ENCODE data around the gene ALDH1B1.

The ALDH1B1 gene

DNA sequence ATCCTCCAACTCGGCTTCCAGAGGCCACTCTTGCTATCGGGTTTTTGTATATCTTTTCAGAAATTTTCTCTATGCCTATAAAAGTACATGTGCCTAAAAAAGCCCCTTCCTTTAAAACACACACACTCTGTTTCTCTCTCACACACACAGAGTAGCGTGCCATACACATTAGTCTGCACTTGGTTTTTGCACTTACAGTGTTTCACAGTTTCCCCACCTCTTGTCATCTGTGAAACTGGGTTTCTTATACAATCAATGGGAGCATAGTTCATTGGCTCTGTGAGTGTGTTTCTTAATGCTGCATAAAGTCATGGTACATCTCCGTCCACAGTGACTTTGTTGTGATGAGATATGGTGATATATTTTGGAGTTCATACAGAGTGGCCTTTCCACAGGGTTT, 32.4 kb downstream of the ALDH1B1 start:
- TF ChIP-seq, protein P1, sequence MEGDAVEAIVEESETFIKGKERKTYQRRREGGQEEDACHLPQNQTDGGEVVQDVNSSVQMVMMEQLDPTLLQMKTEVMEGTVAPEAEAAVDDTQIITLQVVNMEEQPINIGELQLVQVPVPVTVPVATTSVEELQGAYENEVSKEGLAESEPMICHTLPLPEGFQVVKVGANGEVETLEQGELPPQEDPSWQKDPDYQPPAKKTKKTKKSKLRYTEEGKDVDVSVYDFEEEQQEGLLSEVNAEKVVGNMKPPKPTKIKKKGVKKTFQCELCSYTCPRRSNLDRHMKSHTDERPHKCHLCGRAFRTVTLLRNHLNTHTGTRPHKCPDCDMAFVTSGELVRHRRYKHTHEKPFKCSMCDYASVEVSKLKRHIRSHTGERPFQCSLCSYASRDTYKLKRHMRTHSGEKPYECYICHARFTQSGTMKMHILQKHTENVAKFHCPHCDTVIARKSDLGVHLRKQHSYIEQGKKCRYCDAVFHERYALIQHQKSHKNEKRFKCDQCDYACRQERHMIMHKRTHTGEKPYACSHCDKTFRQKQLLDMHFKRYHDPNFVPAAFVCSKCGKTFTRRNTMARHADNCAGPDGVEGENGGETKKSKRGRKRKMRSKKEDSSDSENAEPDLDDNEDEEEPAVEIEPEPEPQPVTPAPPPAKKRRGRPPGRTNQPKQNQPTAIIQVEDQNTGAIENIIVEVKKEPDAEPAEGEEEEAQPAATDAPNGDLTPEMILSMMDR (IDR thresholded peaks at IDR 0.05; ENCODE audit: low read depth, low read length), result no peak
- no peak for DNase-seq (ENCODE audit: extremely low read depth, low read depth)

DNA sequence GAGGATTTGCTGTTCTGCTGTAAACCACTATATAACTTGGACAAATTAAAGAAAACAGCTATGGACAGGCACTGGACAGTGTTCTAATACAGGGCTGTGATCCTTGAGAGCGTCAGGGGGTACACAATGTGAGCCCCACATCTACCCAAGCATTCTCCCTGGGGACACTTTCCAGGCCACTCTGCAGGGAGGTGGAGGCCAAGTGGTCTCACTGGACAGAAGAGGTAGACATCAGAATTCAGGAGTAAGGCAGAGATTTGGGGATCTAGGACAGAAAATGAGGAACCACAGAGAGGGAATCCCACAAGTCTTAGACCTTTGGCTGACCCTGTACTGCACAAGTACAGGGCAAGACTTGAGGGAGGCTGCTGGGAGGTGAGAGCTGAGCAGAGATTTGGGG, 35.6 kb downstream of the ALDH1B1 start:
- no peak for DNase-seq (ENCODE audit: extremely low read depth, low read depth)
- TF ChIP-seq, protein P1 (IDR thresholded peaks at IDR 0.05; ENCODE audit: low read depth, low read length), result no peak

DNA sequence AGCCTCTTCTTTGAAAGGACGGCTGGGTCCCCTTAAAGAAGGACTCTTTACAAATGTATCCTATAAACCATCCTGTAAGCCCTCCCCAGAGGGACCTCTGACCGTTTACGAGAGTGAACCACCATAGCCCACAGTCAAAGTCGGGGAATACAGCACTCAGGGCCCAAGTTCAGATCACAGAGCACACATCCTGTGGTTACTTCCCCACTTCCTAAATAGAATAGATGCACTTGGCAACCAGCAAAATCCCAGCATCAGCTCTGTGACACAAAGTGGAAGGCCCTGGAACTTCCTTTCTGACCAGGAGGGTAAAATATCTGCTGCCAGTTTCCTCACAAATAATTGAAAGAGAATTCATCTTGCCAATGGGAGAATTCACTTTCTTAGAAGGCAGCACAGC, 38.6 kb downstream of the ALDH1B1 start:
- DNase-seq (ENCODE audit: extremely low read depth, low read depth), result no peak
- TF ChIP-seq, protein P1 (IDR thresholded peaks at IDR 0.05; ENCODE audit: low read depth, low read length), result no peak

DNA sequence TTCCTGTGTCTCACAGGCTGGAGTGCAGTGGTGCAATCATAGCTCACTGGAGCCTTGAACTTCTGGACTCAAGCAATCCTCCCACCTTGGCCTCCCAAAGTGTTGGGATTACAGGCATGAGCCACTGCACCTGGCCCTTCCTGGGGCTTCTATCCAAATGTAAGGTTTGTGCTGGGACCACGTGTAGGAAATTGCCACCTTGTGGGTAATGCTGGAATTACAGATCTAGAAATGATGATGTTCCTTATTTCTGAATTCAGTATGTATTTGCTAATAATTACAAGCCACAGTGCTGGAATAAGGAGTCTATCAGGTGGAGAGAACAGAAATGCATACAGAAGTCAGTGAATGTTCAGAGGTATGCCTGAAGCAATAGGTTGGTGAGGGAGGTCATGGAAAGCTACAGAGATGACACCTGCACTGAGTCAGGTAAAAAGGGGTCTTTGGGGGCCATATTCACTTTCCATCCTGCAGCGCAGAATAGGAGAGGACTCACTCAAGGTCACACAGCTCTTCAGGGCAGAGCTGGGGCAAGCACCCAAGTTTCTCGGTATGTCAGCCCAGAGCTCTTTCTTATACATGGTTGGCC, 40.5 kb downstream of the ALDH1B1 start:
- TF ChIP-seq, protein P1 (IDR thresholded peaks at IDR 0.05; ENCODE audit: low read depth, low read length), result peak; percentile 58
- DNase-seq (ENCODE audit: extremely low read depth, low read depth), result peak; percentile 11

DNA sequence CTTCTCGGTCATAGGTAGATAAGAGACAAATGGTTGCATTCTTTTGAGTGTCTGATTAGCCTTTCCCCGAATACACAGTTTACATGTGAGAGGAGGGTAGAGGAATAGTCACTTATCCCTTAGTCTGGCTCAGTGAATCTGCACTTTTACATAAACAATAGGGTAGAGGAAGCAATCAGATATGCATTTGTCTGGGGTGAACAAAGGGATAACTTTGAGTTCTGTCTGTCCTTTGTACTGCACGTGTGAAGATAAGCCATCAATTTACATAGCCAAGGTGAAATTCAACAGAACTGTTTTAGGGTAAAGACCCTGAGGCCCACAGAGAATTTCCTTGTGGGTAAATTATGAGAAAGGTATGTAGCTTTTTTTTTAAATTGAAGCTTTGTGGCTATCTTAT, 41.9 kb downstream of the ALDH1B1 start:
- no peak for DNase-seq (ENCODE audit: extremely low read depth, low read depth)
- TF ChIP-seq, protein P1 (IDR thresholded peaks at IDR 0.05; ENCODE audit: low read depth, low read length), result no peak

DNA sequence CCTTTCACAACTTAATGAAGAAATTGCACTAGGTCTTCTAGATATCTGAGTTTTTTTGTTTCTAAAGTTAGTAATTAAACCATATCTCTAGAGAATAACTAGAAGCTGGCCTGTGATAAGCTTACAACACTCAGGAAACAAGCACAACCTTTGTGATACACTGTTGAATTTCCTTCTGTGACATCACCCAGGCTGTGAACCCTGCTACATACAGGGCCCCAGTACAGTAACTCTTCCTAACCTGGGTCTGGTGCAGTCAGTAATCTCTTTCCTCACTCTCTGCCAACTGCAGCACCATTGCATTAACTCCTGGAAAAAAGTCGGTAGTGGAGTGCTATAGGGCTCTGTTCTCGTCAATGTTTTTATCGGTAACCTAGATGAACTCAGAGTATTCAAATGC, 42.4 kb downstream of the ALDH1B1 start:
- DNase-seq (ENCODE audit: extremely low read depth, low read depth), result no peak
- TF ChIP-seq, protein P1 (IDR thresholded peaks at IDR 0.05; ENCODE audit: low read depth, low read length), result no peak

DNA sequence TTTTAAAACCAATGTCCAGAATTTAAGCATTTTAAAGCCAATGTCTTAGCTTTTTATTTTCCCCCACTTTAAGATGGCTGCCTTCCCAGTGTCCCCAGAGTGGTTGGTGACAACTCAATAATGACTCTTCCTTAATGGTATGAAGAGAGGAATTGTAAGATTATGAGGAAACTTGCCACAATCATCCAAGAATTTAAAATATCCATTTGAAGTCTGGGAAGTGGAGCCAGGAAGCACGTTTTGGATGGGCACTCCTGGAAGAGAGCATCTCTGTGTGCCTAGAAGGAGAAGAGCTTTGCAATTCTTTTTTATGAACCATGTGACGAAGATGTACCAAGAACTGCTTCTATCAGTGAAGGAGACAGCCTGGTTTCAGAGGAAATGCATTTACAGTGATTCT, 43.0 kb downstream of the ALDH1B1 start:
- DNase-seq (ENCODE audit: extremely low read depth, low read depth), result no peak
- TF ChIP-seq, protein P1 (IDR thresholded peaks at IDR 0.05; ENCODE audit: low read depth, low read length), result no peak
